Colon (tissue), 2 donors: ENCODE results near the gene GNAI1.
A peak's percentile ranks its signal among the peaks of the same experiment; 100 is the strongest.
"Not testable (repeated sequence)": the region's sequence is repeated elsewhere in the genome, so short reads cannot be mapped to it uniquely, and the experiment has no call there.

Experiments used
- FAIRE-seq: peaks from 2 replicates; lab custom pipeline; 2012; peaks lifted over from hg19 to GRCh38; lab: Jason Lieb, UNC
- donor health status: control.
- donor health status: control.

GNAI1 gene

DNA sequence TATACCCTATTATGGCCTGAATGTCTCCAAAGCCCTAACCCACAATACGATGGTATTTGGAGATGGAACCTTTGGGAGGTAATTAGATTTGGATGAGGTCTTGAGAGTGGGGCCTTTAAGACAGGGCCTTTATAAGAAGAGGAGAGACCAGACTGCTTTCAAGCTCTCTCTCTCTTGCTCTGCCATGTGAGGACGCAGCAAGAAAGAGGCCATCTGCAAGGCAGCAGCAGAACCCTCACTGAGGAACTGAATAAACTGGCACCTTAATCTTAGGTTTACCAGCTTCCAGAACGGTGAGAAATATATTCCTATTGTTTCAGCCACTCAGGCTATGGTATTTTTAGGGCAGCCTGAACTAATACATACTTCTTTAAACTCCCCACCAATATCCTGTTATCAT, 2.0 kb upstream of the GNAI1 start:
- no peak for FAIRE-seq

DNA sequence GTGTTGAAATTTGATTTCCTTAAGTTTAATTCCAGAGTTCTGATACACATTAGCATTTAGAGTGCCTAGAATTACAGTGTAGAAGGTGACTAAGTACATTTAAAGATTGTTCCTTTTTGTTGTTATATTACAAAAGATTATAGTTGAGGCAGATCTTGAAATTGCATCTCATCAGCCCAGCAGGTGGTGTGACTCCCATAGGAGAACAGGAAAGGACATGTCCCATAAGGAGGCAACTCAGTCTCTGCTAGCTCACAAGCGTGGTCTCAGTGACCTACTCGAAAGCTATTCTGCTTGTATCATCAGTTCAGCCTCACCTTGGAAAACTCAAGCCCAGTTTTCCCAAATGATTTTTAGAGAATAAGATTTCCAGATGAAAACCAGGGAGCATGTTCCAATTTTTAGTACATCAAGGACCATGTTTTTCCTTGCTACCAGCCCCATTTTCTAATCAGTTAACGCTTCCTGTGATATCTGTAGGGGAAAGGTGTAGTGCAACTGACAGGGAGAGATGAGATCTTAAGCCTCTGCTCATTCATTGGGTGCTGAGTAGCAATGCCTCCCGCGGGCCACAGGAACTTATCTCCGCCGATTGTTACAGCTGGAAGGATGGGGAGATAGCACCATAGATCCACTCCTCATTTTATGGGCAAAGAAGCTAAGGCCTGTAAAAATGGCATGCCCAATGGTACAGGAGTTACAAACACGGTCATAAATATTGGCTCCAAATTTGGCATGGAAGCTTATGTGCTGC, 1.1 kb upstream of the GNAI1 start:
- FAIRE-seq: no peak

DNA sequence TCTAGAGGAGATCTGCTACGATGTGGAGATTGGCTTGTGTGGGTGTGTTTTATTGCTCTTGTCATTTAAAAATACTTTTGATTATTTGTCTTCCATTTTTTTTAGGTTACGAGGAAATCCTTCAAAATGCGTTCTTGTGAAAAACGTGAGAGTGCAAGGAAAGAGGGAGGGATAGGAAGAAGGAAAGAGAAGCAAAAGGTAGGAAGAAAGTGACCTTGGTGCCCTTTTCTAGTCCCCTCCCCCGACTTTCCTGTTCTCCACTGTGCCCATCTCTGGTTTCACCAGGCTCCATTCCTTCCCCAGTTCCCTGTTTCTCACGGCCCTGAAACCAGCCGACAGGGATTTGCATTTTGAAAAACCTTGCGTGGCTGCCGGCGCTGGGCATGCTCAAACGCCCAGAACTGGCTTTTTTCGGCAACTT, 506 bp upstream of the GNAI1 start:
- FAIRE-seq: no peak

DNA sequence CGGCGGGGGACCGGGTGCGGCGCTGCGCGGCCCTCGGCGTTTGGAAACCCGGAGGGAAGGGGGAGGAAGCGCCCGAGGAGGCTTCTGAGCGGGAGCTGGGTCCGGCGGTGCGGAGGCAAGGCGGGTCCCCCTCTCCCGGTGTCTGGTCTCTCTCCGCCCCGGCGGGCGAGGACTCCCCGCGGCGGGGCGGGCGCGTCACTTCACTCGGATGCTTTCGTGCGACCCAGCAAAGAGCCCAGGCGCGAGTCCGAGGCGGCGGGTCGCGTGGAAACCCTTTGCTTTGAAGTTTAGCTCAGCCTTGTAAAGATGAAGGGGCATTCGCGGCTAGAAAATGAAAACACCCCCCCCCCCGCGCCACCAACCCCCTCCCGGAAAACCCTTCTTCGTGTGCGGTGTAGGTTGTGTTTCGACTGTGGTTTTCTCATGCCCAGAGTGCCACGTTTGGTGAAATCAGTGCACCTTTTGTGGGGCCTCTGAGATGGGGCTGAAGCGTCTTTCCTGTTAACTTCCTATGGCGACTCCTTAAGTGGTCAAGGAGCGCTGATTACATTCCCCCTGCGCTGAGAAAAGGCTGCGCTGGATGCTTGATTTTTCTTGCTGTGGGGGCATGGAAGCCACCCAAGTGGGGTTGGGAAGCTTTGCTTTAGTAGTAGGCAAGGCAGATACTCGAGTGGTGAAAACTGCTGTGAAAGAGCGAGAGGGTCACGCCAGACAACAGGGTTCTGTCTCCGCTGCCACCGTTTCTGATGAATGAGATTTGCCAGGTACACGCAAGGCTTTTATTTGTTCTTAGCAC, 876 bp downstream of the GNAI1 start:
- no peak for FAIRE-seq

DNA sequence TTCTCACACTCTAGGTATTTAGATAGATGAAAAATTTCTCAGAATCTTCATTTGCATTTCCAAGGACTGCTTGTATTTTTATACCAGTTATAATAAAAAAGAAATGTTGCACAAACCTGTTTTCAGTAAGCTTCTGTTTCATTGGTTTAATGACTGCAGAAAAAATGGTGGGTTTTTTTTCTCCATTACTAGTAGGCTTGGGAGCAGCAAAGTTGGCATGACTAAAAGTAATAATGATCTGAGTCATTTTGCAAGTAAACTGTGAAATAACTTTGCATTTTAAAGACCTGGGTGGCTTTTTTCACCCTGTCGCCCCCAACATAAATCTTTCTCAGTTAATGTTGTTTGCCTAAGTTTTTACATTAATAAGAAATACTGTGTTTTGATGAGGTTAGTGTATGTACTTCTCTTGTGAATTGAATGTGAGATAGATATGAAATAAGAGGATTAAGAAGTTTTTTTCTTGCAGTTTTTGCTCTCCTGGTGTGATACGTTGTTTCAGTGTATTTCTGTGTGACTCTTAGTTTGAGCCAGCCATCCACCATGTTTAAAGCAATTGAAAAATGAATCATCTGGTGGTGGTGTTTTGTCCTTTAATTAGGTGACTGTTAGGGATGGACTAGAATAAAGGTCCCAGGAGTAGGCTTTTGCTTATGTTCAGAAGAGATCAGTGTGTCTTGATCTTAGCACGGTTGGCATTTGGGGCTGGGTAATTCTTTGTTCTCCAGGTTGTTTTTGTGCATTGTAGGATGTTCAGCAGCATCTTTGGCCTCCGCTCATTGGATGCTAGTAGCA, 1.8 kb downstream of the GNAI1 start:
- no peak for FAIRE-seq

GRCh38 chr7:80137410-80137809, 2.8 kb downstream of the GNAI1 start:
- FAIRE-seq: no peak

DNA sequence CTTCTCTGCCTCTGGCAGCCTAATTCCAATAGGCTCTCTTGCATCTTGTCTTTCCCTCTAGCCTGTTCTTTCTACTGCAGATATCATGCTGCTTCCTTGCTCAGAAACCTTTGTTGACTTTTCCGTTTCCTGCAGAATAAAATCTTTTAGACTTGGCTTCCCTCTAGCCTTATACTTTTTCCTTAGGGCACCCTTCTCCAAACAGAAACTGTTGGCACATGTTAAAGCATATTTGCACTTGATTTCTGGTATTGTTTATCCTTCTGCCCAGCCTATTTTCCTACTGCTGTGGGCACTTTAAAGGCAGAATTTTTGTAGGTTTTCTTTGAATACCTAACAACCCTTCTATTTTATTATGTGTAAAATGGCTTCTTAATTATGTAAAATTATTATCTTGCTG, 4.6 kb downstream of the GNAI1 start:
- FAIRE-seq: no peak

DNA sequence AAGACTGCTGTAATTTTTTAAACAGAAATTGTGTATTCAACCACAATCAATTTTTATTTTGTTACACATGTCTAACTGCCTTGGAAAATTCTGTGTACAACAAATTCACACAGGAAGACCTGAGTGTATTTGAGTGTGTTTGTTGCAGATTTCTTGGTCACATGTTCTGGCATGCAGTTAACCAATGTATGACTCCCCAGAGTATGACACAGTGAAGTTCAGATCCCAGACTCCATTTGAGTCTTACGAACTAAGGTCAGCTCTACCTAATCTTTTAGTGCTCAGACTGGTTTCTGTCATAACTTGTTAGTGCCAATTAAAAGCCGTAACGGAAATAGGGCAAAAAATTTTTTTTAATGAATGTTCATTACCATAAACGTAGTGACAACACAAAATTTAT, 5.8 kb downstream of the GNAI1 start:
- no peak for FAIRE-seq

DNA sequence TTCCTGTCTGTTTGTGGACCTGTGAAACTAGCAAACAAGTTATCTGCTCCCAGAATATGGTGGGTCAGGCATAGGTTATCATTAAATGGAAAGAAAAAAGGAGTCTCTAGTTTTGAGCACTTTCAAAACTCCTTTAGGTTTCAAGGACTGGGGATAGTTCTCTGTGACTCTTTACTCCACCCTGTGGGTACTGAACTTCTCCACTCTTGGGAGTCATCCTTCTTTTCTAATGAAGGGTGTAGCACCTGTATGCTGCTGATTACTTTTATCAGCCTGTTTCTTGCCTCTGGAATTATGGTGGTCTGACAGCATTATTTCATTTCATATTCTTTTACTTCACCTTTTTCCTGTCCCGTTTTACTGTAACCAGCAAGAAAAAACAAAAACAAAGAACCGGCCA, 6.7 kb downstream of the GNAI1 start:
- FAIRE-seq: no peak

DNA sequence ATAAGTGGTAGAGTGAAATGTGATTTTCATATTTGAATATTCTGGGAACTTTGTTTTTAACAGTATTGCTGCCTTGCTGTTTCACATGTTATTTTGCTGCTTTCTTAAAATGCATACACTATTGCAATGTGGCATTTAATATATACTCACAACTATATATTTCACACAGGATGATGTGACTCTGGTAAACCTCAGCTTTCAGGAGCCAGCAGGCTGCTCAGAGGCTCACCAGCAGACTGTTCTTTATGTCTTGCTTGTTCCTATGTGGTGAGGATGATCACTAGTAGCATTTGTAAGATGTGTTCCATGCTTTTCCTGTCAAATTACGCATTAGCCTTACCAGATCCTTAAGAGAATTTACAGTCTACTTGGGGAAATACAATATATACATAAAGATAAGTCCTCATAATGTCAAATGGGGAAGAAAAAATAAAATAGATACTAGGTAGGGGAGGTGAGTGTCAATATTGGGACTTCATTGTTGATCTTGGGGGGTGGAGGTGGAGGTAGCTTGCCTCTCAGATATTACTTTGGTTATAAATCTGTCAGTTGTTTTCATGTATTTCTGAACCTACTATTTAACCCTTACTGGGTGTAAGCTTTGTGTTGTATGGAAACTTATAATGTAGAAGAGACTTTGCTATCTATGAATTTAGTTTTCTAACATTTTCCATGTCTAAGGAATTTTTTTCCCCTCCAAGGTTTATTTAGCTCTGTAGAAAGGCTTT, 8.4 kb downstream of the GNAI1 start:
- FAIRE-seq: no peak

GRCh38 chr7:80145780-80146422, 11.3 kb downstream of the GNAI1 start:
- FAIRE-seq: no peak

DNA sequence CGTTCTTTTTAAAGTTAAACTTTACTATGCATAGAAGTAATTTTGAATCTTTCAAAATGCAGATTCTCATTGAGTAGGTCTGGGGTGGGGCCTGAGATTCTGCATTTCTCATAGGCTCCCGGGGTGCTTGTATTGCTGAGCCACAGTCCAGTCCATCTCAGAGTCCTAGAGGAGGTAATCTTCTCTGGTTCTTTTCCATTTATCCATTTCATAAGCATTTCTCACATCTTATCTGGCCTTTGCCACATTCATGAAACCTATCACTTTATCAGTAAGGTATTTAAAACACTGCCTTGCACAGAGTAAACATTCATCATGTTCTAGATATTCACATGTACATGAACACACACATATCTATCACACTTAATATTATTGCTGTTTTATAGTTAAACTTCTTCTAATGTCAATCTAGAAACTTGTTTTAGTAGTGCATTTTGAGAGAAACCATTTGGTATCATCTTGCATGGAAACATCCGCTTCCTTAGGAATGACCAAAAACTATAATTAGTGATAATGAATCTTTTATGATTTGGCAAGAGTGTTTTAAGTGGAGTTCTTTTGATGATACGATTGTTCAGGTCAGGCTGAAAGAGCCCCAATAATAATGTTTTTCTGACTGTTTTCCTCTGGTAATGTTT, 12.0 kb downstream of the GNAI1 start:
- FAIRE-seq: no peak

DNA sequence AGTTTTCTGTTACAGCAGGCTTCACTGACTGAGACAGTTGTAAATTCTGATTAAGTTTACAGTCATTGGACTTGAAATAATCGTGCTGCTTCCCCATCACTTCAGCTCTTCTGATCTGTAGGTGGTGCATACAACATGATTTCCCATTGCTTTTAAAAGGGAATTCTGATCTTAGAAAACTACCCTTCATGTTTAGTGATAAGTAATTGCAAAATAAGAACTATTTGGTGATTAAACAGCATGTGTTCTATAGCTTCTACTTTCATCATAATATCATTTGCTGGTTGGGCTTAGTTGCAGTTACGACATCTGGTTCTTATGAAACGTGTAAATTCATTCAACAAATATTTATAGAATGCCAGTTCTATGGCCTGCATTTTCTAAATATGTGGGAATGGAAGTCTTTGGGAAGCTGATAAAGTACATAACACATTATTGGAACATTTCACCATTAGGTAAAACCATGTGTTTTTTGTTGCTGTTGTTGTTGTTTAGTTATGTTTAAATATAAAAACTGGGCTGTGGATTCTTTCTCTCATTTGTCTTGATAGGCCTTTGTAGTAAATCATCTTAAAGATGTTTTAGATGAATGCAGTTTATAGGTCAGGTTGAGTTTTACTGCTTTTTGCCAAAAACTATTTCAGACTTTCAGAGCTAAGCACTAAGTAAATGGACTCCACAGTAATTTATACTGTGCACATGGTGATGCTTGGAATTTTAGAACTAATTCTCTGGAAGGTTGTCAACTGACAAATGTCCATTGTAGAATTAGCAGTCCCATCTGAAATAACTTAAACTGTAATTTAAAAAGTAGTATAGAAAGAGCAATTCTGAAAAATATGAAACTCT, 13.1 kb downstream of the GNAI1 start:
- no peak for FAIRE-seq

DNA sequence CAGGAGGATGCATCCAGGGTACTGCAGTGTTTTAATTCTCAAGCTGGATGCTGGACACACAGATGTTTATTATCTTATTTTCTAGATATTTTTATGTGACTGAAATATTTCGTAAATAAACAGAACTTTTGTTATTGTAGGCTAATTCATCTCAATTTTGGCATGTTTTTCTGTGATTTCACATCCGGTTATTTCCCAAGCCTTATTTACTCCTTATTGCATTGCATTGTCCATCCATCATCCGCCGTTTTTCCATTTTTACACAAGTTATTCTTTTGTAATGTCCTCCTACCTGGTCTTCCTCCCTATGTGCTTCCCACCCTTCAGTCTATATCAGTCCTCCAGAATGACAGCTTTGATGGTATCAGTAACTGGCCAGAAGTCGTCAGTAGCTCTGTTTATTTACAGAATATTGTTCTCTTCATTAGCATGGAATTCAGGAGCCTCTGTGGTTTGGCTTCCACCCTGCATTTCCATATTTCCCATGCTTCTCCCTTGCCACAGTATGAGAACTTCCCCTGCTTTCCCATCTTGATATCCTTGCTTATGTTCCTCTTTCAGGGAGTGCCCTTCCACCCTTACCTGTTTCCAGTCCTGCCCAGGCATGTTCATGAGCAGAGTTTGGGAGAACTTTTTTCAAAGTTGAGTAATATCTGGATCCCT, 16.1 kb downstream of the GNAI1 start:
- FAIRE-seq: no peak

GRCh38 chr7:80151274-80151665, 16.6 kb downstream of the GNAI1 start:
- no peak for FAIRE-seq

- FAIRE-seq: no peak
Measured at GRCh38 chr7:80153446-80153845, 18.8 kb downstream of the GNAI1 start.

DNA sequence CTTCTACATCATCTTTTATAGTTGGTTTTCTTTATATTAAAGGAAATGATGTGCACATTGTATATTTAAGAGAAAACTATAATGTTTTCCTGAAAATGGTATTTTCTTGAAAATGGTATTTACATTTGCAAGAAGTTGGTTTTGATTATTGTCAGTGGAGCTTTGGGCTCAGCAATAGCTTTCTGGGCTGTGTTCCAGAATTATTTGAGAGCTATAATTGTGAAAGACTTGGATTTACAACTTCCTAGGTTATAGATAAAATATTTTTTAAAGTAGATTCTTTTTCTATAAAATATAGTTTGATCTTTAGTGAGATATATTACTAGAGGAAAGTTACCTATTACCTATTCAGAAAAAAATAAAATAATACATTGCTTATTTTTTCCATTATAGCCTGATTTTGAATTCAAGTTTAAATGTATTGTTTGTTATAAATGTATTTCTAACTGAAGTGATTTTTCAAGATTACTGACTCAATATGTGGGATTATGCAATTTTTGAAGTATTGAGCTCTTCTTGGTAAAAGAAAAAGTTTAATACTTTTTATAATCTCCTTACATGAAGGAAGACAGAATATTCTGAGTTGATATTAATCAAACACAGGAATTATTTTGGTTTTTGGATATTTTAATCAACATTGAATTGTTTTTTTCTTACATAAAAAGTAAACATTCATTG, 20.2 kb downstream of the GNAI1 start:
- FAIRE-seq: peak; percentile 58

- FAIRE-seq: no peak
Measured at GRCh38 chr7:80155374-80155773, 20.7 kb downstream of the GNAI1 start.

- FAIRE-seq: not testable (repeated sequence)
Measured at GRCh38 chr7:80157770-80158169, 23.1 kb downstream of the GNAI1 start.
